Hepatocyte (in vitro differentiated cells): ENCODE results near the gene HDAC5.

Source experiments
- CTCF ChIP-seq: fragments of 200-600 bp; sonication (generic); IDR thresholded peaks from 2 replicates; pipeline ENCODE4 v1.5.1; 2016; ENCODE audit warnings: antibody characterized with exemption, mild to moderate bottlenecking; ENCODE audit not compliant: poor library complexity
- EZH2 ChIP-seq: fragments of 200-600 bp; sonication (generic); IDR thresholded peaks from 2 replicates; pipeline ENCODE4 v1.6.1; 2016; ENCODE audit warnings: antibody characterized with exemption, mild to moderate bottlenecking, borderline replicate concordance
- EZH2phosphoT487 ChIP-seq: fragments of 200-600 bp; sonication (generic); IDR thresholded peaks from one replicate; pipeline ENCODE4 v1.6.1; 2018; ENCODE audit warnings: antibody characterized with exemption, mild to moderate bottlenecking, low read depth, moderate library complexity; ENCODE audit not compliant: unreplicated experiment, severe bottlenecking

- no peak for TF ChIP-seq CTCF
- TF ChIP-seq EZH2, result no peak
- no peak for TF ChIP-seq EZH2phosphoT487
Observed at GRCh38 chr17:44059101-44059892, 64.1 kb downstream of the HDAC5 start.
